ENCODE measurements around the gene KDSR.

Gene KDSR

DNA sequence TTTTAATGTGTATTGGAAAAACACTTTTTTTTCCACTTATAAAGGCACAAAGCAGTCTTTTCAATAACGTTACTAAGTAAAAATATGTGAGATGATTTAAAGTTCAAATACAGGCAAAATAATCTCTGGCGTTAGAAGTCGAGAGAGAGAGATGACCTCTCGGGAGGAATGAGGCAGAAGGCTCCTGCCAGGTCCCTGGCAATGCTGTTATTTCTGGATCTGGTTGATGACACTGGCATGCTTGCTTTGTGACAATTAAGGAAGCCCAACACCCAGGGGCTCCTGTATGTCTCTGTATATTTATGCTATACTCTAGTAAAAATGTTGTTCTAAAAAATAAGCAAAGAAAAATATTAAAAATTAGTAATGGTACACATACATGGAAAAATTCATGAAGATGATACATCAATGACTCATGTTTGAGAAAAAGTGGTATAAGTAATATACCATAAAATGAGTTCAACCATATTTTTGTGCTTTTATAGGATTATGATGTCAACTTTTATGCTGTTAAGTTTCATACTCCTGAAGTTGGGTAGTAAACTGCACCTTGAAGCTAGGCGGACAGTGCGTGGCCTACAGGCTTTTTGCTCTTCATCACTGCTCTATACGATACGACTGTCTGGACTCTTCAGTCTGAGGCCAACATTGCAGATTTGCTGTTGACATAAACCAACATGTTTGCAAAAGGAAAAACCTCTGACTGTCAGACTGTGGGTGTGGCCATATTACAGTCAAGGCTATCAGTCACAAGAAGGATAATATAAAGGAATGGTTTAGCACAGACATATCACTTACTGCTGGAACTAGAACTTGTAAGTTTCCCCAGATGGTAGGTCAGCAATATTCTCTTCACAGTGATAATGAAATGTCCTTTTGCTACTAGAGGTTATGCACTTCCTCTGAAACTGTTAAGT lies 35.5 kb upstream of the KDSR start:
- H3K4me3 ChIP-seq (ENCODE audit: low read depth, low read length), result no peak overlapping the region
- TF ChIP-seq, protein P1, sequence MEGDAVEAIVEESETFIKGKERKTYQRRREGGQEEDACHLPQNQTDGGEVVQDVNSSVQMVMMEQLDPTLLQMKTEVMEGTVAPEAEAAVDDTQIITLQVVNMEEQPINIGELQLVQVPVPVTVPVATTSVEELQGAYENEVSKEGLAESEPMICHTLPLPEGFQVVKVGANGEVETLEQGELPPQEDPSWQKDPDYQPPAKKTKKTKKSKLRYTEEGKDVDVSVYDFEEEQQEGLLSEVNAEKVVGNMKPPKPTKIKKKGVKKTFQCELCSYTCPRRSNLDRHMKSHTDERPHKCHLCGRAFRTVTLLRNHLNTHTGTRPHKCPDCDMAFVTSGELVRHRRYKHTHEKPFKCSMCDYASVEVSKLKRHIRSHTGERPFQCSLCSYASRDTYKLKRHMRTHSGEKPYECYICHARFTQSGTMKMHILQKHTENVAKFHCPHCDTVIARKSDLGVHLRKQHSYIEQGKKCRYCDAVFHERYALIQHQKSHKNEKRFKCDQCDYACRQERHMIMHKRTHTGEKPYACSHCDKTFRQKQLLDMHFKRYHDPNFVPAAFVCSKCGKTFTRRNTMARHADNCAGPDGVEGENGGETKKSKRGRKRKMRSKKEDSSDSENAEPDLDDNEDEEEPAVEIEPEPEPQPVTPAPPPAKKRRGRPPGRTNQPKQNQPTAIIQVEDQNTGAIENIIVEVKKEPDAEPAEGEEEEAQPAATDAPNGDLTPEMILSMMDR (IDR thresholded peaks at IDR 0.05; ENCODE audit: borderline replicate concordance, insufficient read depth, low read depth, low read length), result no peak

DNA sequence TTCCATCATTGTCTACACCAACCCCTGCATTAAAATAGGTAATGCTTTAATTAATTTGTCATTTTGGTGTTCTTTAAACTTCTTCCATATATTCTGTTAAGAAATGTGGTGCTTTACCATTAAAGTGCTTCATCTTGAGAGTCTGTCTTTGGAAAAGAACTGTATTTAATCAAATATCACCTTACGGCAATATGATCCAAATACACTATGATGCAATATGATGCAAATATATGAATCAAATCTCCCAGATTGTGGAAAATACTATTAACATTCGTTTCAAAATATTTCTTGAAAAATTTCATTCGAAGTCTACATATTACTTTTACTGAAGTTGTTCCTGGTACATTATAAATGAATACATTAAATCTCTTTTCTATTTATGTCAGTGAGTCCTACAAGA lies 32.3 kb upstream of the KDSR start:
- H3K4me3 ChIP-seq (ENCODE audit: low read depth, low read length), result no peak overlapping the region
- TF ChIP-seq, protein P1 (IDR thresholded peaks at IDR 0.05; ENCODE audit: borderline replicate concordance, insufficient read depth, low read depth, low read length), result no peak

DNA sequence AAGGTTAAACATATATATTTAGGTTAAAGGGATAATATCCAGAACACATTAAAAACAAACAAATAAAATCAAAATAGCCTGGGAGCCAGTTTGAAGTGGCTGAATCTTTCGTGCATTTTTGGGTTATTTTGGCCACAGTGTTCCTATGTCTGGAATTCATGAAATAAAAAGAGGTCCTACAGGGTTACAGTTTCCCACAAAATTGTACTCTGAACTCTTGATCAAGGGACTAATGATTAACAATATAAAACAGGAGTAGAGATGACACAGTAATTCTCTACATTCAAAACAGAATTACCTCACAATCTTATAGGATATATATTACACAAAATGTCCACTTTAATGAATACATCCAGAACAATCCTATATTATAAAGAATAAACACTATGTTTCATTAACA lies 30.3 kb upstream of the KDSR start:
- TF ChIP-seq, protein P1 (IDR thresholded peaks at IDR 0.05; ENCODE audit: borderline replicate concordance, insufficient read depth, low read depth, low read length), result no peak
- no peak overlapping the region for H3K4me3 ChIP-seq (ENCODE audit: low read depth, low read length)

DNA sequence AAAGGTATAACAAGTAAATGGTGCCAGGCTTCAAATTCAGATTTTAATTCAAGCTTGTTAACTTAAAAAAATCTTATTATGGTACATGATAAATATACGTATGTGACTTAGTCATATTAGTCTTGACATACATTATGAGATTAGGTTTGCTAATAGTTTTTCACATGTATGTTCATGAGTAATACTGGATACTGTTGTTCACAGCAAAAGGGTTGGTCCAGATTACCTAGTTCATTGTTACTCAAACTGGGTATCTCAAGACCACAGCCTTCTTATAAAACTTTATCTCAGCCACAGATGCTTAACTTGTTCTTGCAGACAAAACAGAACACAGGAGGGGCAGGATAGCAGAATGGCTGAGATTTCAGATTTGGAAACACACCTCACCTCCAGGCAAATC lies 28.5 kb upstream of the KDSR start:
- H3K4me3 ChIP-seq (ENCODE audit: low read depth, low read length), result no peak overlapping the region
- TF ChIP-seq, protein P1 (IDR thresholded peaks at IDR 0.05; ENCODE audit: borderline replicate concordance, insufficient read depth, low read depth, low read length), result no peak

DNA sequence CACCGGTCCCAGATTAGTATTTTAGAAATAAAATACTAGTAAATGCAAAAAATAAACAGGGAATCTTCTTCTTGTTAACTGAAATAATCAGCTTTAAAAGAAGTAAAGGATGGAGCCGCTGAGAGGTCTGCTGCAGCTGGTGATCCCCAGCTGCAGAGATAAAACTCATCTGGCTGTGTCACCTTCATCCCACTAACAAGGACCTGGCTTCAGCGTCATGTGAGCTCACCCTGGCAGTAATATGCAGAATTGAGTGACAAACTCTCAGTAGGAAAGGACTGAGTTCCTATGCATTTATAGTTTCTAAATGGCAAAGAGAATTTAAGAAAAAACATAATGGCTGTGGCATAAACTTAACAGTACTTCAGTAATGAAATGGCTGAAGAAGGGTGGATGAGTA lies 27.9 kb upstream of the KDSR start:
- TF ChIP-seq, protein P1 (IDR thresholded peaks at IDR 0.05; ENCODE audit: borderline replicate concordance, insufficient read depth, low read depth, low read length), result no peak
- no peak overlapping the region for H3K4me3 ChIP-seq (ENCODE audit: low read depth, low read length)

DNA sequence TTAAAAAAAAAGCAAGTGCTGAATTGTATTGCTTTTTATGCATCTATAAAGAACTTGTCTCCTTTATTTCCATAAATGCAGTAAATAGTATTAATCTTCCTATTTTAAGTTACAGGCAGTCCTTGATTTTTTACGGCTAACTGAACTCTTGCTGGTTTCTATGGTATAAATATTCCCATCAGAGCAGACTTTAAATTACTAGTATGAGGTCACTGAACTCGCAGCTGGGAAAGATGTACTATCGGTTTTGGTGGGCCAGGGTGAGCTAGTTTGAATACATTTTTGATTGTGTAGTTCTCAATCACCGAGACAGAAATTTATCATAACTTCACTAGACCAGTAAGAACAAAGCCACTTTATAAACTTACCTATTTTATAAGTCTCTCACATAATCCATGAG lies 20.9 kb upstream of the KDSR start:
- no peak overlapping the region for H3K4me3 ChIP-seq (ENCODE audit: low read depth, low read length)
- TF ChIP-seq, protein P1 (IDR thresholded peaks at IDR 0.05; ENCODE audit: borderline replicate concordance, insufficient read depth, low read depth, low read length), result no peak

DNA sequence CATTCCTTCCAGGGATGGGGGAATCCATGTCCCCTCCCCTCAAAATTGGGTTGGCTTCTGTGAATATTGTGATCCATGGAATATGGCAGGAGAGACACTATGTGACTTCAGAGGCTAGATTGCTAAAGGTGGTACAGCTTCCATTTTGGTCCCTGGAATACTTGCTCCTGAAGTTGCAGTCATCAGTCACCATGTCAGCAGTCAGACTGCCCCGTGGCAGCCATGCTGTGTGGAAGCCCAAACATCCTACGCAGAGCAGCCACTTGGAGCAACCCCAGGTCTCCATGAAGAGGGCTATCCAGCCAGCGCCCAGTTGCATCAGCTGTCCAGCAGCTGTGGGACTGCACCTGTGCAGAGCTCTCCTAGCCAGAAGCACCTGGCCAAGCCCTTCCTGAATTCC lies 15.8 kb upstream of the KDSR start:
- TF ChIP-seq, protein P1 (IDR thresholded peaks at IDR 0.05; ENCODE audit: borderline replicate concordance, insufficient read depth, low read depth, low read length), result no peak
- H3K4me3 ChIP-seq (ENCODE audit: low read depth, low read length), result no peak overlapping the region

All from GM12875 (cell line).